Left lung (tissue), 10 donors: ENCODE results near the gene TXK. TPM values are rescaled to one million over a fixed set of nuclear protein-coding genes. Genes with fewer than 3 reads are reported as not detected.

Source experiments
- ATAC-seq: fragments of 200-7000 bp; cut with Tn5 transposase; one replicate; pipeline ENCODE4 v1.9.1; 2020; ENCODE audit warnings: moderate library complexity
- DNase-seq, 4 donors: peaks; one replicate each; pipeline ENCODE4 v3.0.0-alpha.2; 2013 to 2020
- H3K27ac ChIP-seq, 2 donors: fragments of 200-600 bp; sonication (generic) in 1 of 2; one replicate each; pipeline versions ENCODE4 v1.5.0 to v1.8.0; 2020 to 2021
- H3K27me3 ChIP-seq, 2 donors: fragments of 200-600 bp; sonication (generic) in 1 of 2; one replicate each; pipeline versions ENCODE4 v1.5.0 to v1.8.0; 2020 to 2021
- H3K36me3 ChIP-seq, 2 donors: fragments of 200-600 bp; sonication (generic) in 1 of 2; one replicate each; pipeline versions ENCODE4 v1.5.0 to v1.8.0; 2020 to 2021
- H3K4me1 ChIP-seq, 2 donors: fragments of 200-600 bp; one replicate each; pipeline ENCODE4 v1.8.0; 2021
- H3K4me3 ChIP-seq, 2 donors: fragments of 200-600 bp; sonication (generic) in 1 of 2; one replicate each; pipeline versions ENCODE4 v1.5.0 to v1.8.0; 2020 to 2021; ENCODE audit warnings: mild to moderate bottlenecking in 1 of 2
- H3K9me3 ChIP-seq, 2 donors: fragments of 200-600 bp; sonication (generic) in 1 of 2; one replicate each; pipeline versions ENCODE4 v1.5.0 to v1.8.0; 2020 to 2021
- intact Hi-C, 2 donors: fragments of 100-400 bp; cut with DNase I; formaldehyde crosslinking; loops; one replicate each; pipeline versions ENCODE4 v1.11.2 to v1.14.2; 2022
- polyA plus RNA-seq, 6 donors: library from polyadenylated mRNA; unstranded; fragments of 120-200 nt; gene quantifications; one replicate each; pipeline ENCODE4 v1.2.1, GENCODE V29; 2013; ENCODE audit not compliant: insufficient read length in 6 of 6
- total RNA-seq, 2 donors: library from RNA; stranded (reverse); fragmentation: NEBNext Ultra II Directional; extraction: Animal tissue kit (Norgen Biotek cat#: 25700); gene quantifications; one replicate each; pipeline ENCODE4 v1.2.1, GENCODE V29; 2021
- TF ChIP-seq, protein P1 (sequence below), 2 donors: fragments of 200-600 bp; sonication (generic) in 1 of 2; IDR thresholded peaks; one replicate each; pipeline versions ENCODE4 v1.5.0 to v1.8.0; 2021; ENCODE audit warnings: antibody characterized with exemption in 2 of 2
- donor health status: DM: no; HTN: yes; CAD: no.
- donor health status: DM: no; HTN: no; CAD: no.

The TXK gene
- total and polyA plus RNA-seq, 8 donors, result 2.4 to 5.5 (median 4.2) TPM

DNA sequence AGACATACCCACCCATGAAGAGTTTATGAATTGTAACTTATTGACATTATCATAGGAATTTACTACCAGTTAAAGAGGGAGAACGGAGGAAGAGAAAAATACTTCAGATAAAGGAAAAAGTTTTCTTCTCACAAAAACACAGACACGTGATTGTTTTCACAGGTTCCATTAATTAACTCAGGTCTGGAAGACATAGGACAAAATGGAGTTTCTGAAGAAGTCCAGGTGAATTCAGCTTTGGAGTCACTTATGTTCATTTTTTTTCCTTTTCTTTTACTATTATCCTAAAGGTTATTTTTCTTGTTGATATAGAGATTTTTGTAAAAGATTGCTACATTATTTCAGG lies 97.0 kb downstream of the TXK start:
- H3K27me3 ChIP-seq, result peaks cover 0 to 8% of the 10 kb centered on the region in 2 donors
- H3K4me1 ChIP-seq, result no peaks in the 10 kb centered on the region
- no peak overlapping the region for H3K4me3 ChIP-seq
- H3K36me3 ChIP-seq, result no peaks in the 10 kb centered on the region
- no peak for ATAC-seq
- no peak for DNase-seq
- no peak overlapping the region for H3K27ac ChIP-seq
- intact Hi-C loops, result no loop called here
- TF ChIP-seq, protein P1, sequence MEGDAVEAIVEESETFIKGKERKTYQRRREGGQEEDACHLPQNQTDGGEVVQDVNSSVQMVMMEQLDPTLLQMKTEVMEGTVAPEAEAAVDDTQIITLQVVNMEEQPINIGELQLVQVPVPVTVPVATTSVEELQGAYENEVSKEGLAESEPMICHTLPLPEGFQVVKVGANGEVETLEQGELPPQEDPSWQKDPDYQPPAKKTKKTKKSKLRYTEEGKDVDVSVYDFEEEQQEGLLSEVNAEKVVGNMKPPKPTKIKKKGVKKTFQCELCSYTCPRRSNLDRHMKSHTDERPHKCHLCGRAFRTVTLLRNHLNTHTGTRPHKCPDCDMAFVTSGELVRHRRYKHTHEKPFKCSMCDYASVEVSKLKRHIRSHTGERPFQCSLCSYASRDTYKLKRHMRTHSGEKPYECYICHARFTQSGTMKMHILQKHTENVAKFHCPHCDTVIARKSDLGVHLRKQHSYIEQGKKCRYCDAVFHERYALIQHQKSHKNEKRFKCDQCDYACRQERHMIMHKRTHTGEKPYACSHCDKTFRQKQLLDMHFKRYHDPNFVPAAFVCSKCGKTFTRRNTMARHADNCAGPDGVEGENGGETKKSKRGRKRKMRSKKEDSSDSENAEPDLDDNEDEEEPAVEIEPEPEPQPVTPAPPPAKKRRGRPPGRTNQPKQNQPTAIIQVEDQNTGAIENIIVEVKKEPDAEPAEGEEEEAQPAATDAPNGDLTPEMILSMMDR (IDR thresholded peaks at IDR 0.05), result no peak
- H3K9me3 ChIP-seq, result no peaks in the 10 kb centered on the region

DNA sequence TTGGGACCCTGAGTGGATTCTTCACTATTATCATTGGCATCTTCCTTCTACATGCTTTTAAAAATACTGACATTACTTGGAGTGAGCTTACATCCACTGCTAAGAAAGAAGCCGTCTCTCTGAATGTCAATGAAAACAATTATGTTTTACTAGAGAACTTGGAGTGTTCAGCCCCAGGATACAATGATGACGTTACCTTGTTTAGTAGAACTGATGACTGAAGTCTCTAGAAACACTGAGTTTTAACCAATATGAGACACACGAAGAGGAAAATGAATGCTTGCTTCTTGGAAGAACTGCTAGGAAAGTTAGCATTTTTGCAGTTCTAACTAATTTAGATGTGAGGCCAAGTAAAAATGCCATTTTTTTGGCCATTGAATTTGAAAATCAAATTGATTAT lies 98.1 kb downstream of the TXK start:
- DNase-seq (no peak), ATAC-seq (no peak)
- Histone ChIP-seq H3K4me1 (no peaks in the 10 kb centered on the region), H3K27me3 (peaks cover 0 to 4% of the 10 kb centered on the region in 2 donors), H3K27ac (no peak overlapping the region), H3K9me3 (no peaks in the 10 kb centered on the region), H3K36me3 (no peaks in the 10 kb centered on the region), H3K4me3 (no peak overlapping the region)
- intact Hi-C loops, result no loop called here
- TF ChIP-seq, protein P1 (IDR thresholded peaks at IDR 0.05), result no peak

DNA sequence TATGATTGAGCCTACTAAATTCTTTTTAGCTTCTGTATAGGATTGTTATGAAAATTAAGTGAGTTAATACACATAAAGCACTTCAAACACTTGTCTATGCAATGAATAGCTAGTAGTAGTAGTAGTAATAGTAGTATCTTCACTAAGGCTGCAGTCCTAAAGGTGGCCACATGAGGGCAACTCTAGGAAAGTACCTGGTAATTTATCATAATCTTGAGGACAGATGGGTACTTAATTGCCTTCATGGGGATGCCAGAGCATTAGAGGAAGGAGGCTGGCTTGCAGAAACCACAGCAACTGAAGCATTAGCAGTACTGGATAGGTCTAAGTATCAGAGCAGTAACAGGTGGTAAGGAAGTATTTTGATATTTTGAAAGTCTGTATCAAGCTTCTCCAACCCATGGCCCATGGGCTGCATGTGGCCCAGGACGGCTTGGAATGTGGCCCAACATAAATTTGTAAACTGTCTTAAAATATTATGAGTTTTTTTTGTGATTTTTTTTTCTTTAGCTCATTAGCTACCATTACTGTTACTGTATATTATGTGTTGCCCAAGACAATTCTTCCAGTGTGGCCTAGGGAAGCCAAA lies 100.1 kb downstream of the TXK start:
- no peak overlapping the region for H3K4me3 ChIP-seq
- TF ChIP-seq, protein P1 (IDR thresholded peaks at IDR 0.05), result peak; percentile 29 to 49
- no peak overlapping the region for H3K27ac ChIP-seq
- H3K27me3 ChIP-seq, result no peaks in the 10 kb centered on the region
- H3K4me1 ChIP-seq, result no peaks in the 10 kb centered on the region
- H3K9me3 ChIP-seq, result no peaks in the 10 kb centered on the region
- no peaks in the 10 kb centered on the region for H3K36me3 ChIP-seq
- intact Hi-C loops, result no loop called here
- ATAC-seq (peak; percentile 60), DNase-seq (no peak)

DNA sequence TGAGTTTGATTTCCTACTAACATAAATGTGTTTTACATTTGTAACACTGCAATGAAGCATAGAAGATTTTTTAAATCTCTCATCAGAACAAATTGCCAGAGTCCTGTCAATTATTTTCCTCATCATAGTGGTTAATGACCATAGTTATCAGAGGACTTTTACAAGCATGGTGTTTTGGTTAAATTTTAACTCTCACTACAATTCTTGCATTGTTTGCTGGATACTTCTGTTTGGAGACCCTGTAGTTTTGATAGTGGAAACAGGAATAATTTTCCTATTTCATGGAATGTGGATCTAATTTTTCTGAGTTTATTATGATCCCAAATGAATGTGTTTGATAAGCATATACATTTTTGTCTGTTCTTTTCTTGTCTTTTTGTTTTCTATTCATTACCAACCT lies 100.6 kb downstream of the TXK start:
- Histone ChIP-seq H3K4me3 (no peak overlapping the region), H3K27me3 (no peaks in the 10 kb centered on the region), H3K36me3 (no peaks in the 10 kb centered on the region), H3K9me3 (no peaks in the 10 kb centered on the region), H3K27ac (no peak overlapping the region), H3K4me1 (no peaks in the 10 kb centered on the region)
- intact Hi-C loops, result no loop called here
- TF ChIP-seq, protein P1 (IDR thresholded peaks at IDR 0.05), result no peak
- DNase-seq (no peak), ATAC-seq (no peak)

DNA sequence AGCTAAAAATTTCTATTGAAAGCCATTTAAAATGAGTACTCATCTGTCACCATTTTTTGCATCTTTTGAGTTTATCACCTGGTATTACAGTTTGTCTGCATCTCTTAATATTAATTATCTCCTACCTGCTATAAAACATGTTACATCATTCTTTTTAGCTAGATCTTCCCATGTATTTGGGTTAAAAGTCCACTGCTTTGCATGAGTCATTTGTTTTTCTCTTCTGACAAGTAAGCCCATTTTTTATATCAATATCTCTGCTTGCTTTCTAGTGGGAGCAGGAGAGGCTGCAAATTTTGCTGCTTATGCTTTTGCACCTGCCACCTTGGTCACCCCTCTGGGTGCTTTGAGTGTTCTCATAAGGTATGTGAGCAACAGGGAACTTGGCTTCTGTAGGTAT lies 101.3 kb downstream of the TXK start:
- TF ChIP-seq, protein P1 (IDR thresholded peaks at IDR 0.05), result no peak
- no peaks in the 10 kb centered on the region for H3K27me3 ChIP-seq
- ATAC-seq, result no peak

More for the DNA sequence above, 101.3 kb downstream of the TXK start:
- intact Hi-C loops, result no loop called here
- no peak for DNase-seq
- Histone ChIP-seq H3K4me3 (no peak overlapping the region), H3K9me3 (no peaks in the 10 kb centered on the region), H3K4me1 (no peaks in the 10 kb centered on the region), H3K27ac (no peak overlapping the region), H3K36me3 (no peaks in the 10 kb centered on the region)
